GM19463 (cell line): Measurements from ENCODE around the gene AFAP1L1.

Experiments used
- ATAC-seq: cut with Tn5 transposase; IDR thresholded peaks from one replicate; pipeline ENCODE4 v1.9.1; 2021; ENCODE audit warnings: mild to moderate bottlenecking, moderate library complexity; ENCODE audit not compliant: unreplicated experiment

Gene AFAP1L1

DNA sequence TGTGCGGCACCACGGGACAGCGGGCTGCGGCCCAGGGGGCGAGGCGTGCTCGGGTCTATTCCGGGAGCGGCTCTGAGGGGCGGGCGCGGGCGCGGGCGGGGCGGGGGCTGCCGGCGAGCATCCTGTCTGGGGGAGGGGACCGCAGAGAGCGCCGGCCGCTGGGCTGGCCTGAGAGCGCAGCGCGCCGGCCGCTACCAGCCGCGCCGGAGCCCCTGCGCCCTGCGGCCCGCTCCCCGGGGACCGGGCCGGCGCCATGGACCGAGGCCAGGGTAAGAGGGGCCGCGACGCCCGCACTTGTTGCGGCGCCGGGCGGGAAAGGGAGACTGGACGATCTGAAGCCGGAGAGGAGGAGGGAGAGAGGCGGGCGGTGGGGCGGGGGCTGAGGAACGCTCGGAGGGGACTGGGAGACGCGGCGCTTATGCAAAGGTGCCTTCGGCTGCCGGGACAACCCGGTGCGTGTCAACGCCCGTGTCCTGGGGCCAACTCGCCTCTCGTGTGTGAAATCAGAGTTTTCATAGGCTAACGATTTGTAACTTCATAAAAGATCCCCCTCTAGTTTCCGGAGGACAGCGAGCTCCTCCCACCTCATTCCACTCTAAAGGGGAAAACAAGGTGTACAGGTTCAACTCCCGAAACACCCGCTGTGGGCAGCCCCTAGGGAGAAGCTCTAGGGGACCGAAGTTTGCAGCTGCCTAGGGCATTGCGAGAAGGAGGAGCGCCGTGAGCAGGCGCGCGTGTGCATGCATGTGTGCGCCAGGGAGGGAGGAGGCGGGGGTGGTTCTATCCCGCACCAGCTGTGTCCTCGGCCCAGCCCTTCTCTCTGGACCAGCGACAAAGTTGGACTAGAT is at the start of gene AFAP1L1:
Gene AFAP1L1, plus strand, starts transcription at position 144 of the 848 bp plus-strand sequence. Its CDS starts 110 bp downstream, at position 254.
- ATAC-seq, result no peak

GRCh38 chr5:149223081-149223848 is 48.4 kb upstream of the AFAP1L1 start:
- ATAC-seq, result no peak

GRCh38 chr5:149224282-149224681 is 47.4 kb upstream of the AFAP1L1 start:
- no peak for ATAC-seq

DNA sequence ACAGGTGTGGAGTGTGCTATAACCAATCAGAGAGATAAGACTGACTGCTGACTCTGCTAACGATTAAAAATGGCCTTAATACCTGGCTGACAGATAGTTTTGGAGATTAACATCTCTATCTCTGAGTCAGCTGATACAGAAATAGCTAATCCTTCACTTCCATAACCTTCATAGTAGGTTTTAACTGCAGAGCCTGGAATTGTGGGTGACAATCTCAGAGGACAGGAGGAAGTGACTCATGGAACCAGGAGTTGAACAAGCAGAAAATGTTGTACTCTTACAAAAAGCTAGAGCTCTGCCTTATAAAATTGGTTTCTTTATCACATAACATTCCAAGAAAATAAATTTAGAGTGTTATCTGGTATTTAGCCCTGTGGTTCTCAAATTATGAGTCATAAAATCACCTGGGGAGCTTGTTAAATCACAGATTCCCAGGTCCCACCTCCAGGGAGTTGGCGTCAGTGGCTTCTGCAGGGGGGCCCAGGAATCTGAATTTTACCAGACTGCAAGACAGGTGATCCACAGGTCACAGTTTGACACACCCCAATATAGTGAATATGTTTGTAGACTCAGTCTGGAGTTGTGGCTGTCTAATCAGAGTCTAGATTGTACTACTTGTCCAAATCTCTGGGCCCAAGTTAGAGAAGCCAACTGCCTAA is 44.4 kb upstream of the AFAP1L1 start:
- no peak for ATAC-seq

DNA sequence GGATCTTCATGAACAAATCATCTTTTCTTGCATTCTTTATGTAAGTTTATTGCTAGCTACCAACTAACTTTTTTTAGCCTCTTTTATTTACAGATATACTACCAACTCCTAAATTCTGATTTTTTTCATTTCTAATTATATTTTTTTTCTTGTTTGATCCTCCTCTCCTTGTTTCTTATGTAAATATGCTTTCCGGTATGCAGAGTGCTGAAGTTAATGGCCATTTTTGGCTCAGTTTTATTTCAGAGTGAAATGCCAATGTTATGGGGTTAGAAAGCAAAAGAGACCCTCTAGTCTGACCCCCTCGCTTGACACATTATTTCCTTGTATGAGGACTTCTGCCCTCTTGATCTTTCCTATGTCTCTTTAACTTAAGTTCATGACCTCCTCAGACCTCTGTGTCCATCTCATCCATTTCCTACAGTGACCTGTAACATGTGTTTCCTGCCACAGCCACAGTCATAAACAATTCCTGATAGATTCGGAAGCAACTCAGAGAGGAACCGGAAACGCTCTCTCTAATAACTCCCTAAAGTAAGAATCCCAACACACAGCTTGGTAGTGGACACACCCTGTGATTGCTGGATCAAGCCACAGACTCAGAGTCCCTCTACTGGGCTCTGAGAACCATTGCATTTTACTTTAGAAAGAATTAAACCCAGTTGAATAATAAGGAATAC is 42.9 kb upstream of the AFAP1L1 start:
- no peak for ATAC-seq

GRCh38 chr5:149229298-149229937 is 42.2 kb upstream of the AFAP1L1 start:
- no peak for ATAC-seq

DNA sequence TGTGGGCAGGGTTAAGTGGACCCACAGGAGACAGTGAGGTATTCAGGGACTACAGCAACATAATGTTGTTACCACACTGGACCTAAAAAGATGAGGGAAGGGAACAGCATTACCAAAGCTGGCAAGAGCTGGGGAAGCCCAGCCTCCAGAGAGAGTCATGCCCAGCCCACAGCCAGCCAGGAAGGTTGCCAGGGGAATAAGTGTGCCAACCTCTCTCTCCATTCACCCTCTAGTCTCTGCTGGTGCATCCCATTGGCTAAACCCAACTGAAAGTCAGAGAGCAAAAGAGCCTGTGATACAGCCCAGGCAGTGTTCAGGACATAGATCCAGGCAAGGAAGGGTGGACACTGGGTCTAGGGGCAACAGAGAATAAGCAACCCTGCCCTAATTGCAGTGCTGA is 35.8 kb upstream of the AFAP1L1 start:
- ATAC-seq, result no peak

GRCh38 chr5:149237662-149238061 is 34.0 kb upstream of the AFAP1L1 start:
- ATAC-seq, result no peak

DNA sequence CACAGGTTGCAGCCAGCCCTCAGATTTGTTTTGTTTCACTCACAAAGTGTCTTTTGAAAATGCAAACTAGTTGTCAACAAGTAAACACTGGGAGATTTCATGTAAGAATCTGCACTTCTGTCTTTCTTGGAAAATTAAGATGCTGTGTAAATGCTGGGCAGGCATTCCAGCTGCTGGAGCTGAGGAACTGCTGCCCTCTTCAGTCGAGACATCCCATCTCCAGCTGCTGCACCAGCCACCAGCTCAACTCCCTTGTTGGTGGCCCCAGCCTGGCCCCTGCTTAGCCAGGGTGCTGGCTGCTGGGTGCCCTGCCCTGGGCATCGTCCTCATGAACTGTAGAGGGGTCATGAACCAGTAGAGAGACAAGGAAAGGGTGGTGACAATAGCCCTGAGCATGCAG is 33.1 kb upstream of the AFAP1L1 start:
- no peak for ATAC-seq

- no peak for ATAC-seq
These were observed 31.7 kb upstream of the AFAP1L1 start for GRCh38 chr5:149239917-149240316.

- no peak for ATAC-seq
These were observed 31.2 kb upstream of the AFAP1L1 start for GRCh38 chr5:149240354-149240998.

DNA sequence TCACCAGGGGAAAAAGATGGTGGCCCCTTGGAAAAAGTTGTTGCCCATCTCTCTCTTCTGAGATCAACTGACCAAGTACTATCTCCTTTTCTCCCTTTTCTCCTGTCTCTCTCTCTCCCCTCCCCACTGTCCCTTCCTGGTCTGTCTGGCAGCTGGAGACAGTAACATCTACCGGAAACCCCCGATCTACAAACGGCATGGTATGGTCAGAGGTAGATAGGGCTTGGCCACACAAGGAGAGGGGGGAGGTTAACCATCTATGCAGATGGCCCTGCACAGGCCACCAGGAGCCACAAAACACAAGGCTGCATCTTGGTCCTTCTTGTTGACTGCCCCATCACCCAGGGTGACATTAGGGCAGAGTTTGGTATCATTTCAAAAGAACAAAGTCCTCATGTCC is 29.3 kb upstream of the AFAP1L1 start:
- no peak for ATAC-seq

GRCh38 chr5:149246906-149247305 is 24.8 kb upstream of the AFAP1L1 start:
- no peak for ATAC-seq

DNA sequence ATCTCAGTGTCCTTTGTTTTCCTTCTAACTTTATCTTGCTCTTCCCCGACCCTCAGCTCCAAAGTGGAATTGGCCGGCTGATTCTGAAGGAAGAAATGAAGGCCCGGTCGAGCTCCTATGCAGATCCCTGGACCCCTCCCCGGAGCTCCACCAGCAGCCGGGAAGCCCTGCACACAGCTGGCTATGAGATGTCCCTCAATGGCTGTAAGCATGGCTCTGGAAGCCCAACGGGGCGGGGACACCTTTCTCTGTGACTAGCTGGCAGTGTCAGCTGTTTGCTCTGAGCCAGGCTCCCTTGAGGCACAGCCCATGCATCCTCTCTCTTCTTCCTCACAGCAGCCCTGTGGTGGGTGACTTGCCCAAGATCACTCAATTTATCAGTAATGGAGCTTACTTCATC is 23.9 kb upstream of the AFAP1L1 start:
- no peak for ATAC-seq

GRCh38 chr5:149251546-149251945 is 20.1 kb upstream of the AFAP1L1 start:
- no peak for ATAC-seq

DNA sequence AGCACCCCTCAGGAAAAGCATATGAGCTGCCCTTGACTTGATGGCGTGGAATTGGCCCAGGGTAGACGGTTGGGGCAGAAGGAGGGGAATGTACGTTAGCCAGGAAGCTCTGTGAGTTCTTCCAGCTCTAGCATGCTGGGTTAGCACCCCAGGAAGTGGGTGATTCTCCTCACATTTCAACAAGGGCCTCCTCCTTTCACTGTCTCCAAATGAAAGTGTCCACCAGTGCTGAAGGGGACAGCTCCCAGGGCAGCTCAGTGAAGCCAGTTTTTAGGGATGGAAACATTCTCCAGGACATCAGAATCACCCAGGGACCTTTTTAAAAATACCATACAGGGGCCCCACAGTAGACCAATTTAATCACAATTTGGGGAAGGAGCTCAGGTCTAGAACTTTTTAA is 17.2 kb upstream of the AFAP1L1 start:
- no peak for ATAC-seq

- no peak for ATAC-seq
These were observed 15.2 kb upstream of the AFAP1L1 start for GRCh38 chr5:149256451-149256850.

- ATAC-seq, result no peak
These were observed 14.5 kb upstream of the AFAP1L1 start for GRCh38 chr5:149257131-149257530.

GRCh38 chr5:149257889-149258705 is 13.6 kb upstream of the AFAP1L1 start:
- no peak for ATAC-seq
